ENCODE measurements around the gene PDZRN3. TPM values are rescaled to one million over a fixed set of nuclear protein-coding genes. Genes with fewer than 3 reads are reported as not detected.

PDZRN3 gene
- total RNA-seq, 1 experiment from 2014 or later, result not detected

GRCh38 chr3:73669260-73669659, 44.5 kb upstream of the PDZRN3 start:
- POLR2A ChIA-PET, result no interaction called here
- TF ChIP-seq TCF7L2 (IDR thresholded peaks at IDR 0.05; ENCODE audit: low read depth, low read length) (no peak), POLR2AphosphoS5 (IDR thresholded peaks at IDR 0.05; ENCODE audit: low read depth, low read length) (no peak), SIN3A (IDR thresholded peaks at IDR 0.05; ENCODE audit: borderline replicate concordance, insufficient read depth, low read depth, low read length) (no peak)
- no TSS peak for BruUV-seq (replicated peaks)
- in situ Hi-C loops (cut with HindIII; ENCODE audit: low pct_unique_long_range_greater_than_20kb, low sequenced_read_pairs), result no loop called here
- H3K4me1 ChIP-seq (ENCODE audit: control insufficient read depth, insufficient read depth, low read length), result no peaks in the 10 kb centered on the region
- intact Hi-C loops (cut with micrococcal nuclease; ENCODE audit: unreplicated experiment), result no loop called here
- DNase-seq (ENCODE audit: low read depth, low spot score) (no peak), ATAC-seq (no peak)
- H3K27me3 ChIP-seq (ENCODE audit: control insufficient read depth, insufficient read depth, low read length), result no peaks in the 10 kb centered on the region
- no peaks in the 10 kb centered on the region for H3K9me3 ChIP-seq (ENCODE audit: control insufficient read depth, insufficient read depth, low read depth, low read length)
- no peaks in the 10 kb centered on the region for H3K36me3 ChIP-seq (ENCODE audit: control insufficient read depth, insufficient read depth, low read length)
- H3K4me3 ChIP-seq (ENCODE audit: low read depth in 2 of 2, low read length in 2 of 2), result no peak overlapping the region
- no peak overlapping the region for H3K27ac ChIP-seq (ENCODE audit: low read length)
- CTCF ChIA-PET, result no interaction called here

GRCh38 chr3:73668391-73668790, 43.6 kb upstream of the PDZRN3 start:
- BruUV-seq (replicated peaks), result no TSS peak
- Histone ChIP-seq H3K27ac (ENCODE audit: low read length) (no peak overlapping the region), H3K36me3 (ENCODE audit: control insufficient read depth, insufficient read depth, low read length) (no peaks in the 10 kb centered on the region), H3K4me1 (ENCODE audit: control insufficient read depth, insufficient read depth, low read length) (no peaks in the 10 kb centered on the region), H3K9me3 (ENCODE audit: control insufficient read depth, insufficient read depth, low read depth, low read length) (no peaks in the 10 kb centered on the region), H3K4me3 (ENCODE audit: low read depth in 2 of 2, low read length in 2 of 2) (no peak overlapping the region), H3K27me3 (ENCODE audit: control insufficient read depth, insufficient read depth, low read length) (no peaks in the 10 kb centered on the region)
- in situ Hi-C loops (cut with HindIII; ENCODE audit: low pct_unique_long_range_greater_than_20kb, low sequenced_read_pairs) (no loop called here), intact Hi-C loops (cut with micrococcal nuclease; ENCODE audit: unreplicated experiment) (no loop called here)
- ChIA-PET CTCF (no interaction called here), POLR2A (no interaction called here)
- TF ChIP-seq POLR2AphosphoS5 (IDR thresholded peaks at IDR 0.05; ENCODE audit: low read depth, low read length) (no peak), SIN3A (IDR thresholded peaks at IDR 0.05; ENCODE audit: borderline replicate concordance, insufficient read depth, low read depth, low read length) (no peak), TCF7L2 (IDR thresholded peaks at IDR 0.05; ENCODE audit: low read depth, low read length) (no peak)
- TF ChIP-seq, protein P1, sequence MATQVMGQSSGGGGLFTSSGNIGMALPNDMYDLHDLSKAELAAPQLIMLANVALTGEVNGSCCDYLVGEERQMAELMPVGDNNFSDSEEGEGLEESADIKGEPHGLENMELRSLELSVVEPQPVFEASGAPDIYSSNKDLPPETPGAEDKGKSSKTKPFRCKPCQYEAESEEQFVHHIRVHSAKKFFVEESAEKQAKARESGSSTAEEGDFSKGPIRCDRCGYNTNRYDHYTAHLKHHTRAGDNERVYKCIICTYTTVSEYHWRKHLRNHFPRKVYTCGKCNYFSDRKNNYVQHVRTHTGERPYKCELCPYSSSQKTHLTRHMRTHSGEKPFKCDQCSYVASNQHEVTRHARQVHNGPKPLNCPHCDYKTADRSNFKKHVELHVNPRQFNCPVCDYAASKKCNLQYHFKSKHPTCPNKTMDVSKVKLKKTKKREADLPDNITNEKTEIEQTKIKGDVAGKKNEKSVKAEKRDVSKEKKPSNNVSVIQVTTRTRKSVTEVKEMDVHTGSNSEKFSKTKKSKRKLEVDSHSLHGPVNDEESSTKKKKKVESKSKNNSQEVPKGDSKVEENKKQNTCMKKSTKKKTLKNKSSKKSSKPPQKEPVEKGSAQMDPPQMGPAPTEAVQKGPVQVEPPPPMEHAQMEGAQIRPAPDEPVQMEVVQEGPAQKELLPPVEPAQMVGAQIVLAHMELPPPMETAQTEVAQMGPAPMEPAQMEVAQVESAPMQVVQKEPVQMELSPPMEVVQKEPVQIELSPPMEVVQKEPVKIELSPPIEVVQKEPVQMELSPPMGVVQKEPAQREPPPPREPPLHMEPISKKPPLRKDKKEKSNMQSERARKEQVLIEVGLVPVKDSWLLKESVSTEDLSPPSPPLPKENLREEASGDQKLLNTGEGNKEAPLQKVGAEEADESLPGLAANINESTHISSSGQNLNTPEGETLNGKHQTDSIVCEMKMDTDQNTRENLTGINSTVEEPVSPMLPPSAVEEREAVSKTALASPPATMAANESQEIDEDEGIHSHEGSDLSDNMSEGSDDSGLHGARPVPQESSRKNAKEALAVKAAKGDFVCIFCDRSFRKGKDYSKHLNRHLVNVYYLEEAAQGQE (IDR thresholded peaks at IDR 0.05; ENCODE audit: insufficient read depth in 1 of 2, low read depth in 2 of 2, low read length in 1 of 2), result no peak
- TF ChIP-seq, protein P2, sequence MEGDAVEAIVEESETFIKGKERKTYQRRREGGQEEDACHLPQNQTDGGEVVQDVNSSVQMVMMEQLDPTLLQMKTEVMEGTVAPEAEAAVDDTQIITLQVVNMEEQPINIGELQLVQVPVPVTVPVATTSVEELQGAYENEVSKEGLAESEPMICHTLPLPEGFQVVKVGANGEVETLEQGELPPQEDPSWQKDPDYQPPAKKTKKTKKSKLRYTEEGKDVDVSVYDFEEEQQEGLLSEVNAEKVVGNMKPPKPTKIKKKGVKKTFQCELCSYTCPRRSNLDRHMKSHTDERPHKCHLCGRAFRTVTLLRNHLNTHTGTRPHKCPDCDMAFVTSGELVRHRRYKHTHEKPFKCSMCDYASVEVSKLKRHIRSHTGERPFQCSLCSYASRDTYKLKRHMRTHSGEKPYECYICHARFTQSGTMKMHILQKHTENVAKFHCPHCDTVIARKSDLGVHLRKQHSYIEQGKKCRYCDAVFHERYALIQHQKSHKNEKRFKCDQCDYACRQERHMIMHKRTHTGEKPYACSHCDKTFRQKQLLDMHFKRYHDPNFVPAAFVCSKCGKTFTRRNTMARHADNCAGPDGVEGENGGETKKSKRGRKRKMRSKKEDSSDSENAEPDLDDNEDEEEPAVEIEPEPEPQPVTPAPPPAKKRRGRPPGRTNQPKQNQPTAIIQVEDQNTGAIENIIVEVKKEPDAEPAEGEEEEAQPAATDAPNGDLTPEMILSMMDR (IDR thresholded peaks at IDR 0.05), result no peak
- ATAC-seq (no peak), DNase-seq (ENCODE audit: low read depth, low spot score) (no peak)

GRCh38 chr3:73667889-73668288, 43.1 kb upstream of the PDZRN3 start:
- intact Hi-C loops (cut with micrococcal nuclease; ENCODE audit: unreplicated experiment) (no loop called here), in situ Hi-C loops (cut with HindIII; ENCODE audit: low pct_unique_long_range_greater_than_20kb, low sequenced_read_pairs) (no loop called here)
- ChIA-PET CTCF (no interaction called here), POLR2A (no interaction called here)
- Histone ChIP-seq H3K27me3 (ENCODE audit: control insufficient read depth, insufficient read depth, low read length) (no peaks in the 10 kb centered on the region), H3K9me3 (ENCODE audit: control insufficient read depth, insufficient read depth, low read depth, low read length) (no peaks in the 10 kb centered on the region), H3K4me1 (ENCODE audit: control insufficient read depth, insufficient read depth, low read length) (no peaks in the 10 kb centered on the region), H3K27ac (ENCODE audit: low read length) (no peak overlapping the region), H3K4me3 (ENCODE audit: low read depth in 2 of 2, low read length in 2 of 2) (no peak overlapping the region), H3K36me3 (ENCODE audit: control insufficient read depth, insufficient read depth, low read length) (no peaks in the 10 kb centered on the region)
- DNase-seq (ENCODE audit: low read depth, low spot score), result no peak
- TF ChIP-seq SIN3A (IDR thresholded peaks at IDR 0.05; ENCODE audit: borderline replicate concordance, insufficient read depth, low read depth, low read length) (no peak), TCF7L2 (IDR thresholded peaks at IDR 0.05; ENCODE audit: low read depth, low read length) (no peak), POLR2AphosphoS5 (IDR thresholded peaks at IDR 0.05; ENCODE audit: low read depth, low read length) (no peak)
- TF ChIP-seq, protein P2 (IDR thresholded peaks at IDR 0.05), result no peak
- TF ChIP-seq, protein P1 (IDR thresholded peaks at IDR 0.05; ENCODE audit: insufficient read depth in 1 of 2, low read depth in 2 of 2, low read length in 1 of 2), result no peak
- no peak for ATAC-seq
- BruUV-seq (replicated peaks), result no TSS peak
